ENCODE measurements around the gene PPP1R17.

The PPP1R17 gene

DNA sequence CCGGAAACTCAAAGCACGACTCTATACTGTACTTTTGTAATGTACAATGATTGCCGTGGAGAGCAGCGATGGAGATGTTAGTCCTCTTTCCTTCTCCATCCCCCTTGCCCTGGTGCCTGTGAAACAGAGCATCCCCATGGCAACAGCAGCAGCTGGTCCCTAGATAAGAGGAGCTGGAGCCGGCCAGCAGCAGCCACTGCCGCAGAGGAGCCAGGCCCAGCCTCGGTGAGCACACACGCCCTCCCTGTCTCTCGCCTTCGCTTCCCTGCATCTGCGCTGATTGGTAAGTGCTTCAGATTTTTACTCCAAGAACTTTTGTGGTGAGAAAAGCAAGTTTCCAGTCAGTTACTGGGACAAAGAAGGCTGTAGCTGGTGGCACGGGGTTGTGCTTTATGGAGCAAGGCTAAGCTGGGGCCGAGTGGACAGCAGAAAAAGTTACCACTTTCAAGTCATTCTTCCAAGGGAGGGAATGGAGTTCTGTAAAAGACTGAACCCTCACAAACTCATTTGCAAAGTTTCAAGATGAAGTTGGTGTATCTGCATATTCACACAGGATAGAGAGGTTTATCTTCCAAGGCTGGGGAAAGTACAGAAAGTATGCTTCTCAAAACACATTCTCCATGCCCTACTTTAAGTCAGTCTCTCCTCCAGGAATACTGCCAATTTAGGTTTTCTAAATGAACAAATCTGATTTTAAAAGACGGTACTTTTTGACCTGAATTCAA lies at the start of gene PPP1R17:
TSS of gene PPP1R17 (plus strand) at position 192 of the 725 bp plus-strand sequence. CDS start 5,227 bp downstream, outside the sequence.
- DNase-seq, result no peak

DNA sequence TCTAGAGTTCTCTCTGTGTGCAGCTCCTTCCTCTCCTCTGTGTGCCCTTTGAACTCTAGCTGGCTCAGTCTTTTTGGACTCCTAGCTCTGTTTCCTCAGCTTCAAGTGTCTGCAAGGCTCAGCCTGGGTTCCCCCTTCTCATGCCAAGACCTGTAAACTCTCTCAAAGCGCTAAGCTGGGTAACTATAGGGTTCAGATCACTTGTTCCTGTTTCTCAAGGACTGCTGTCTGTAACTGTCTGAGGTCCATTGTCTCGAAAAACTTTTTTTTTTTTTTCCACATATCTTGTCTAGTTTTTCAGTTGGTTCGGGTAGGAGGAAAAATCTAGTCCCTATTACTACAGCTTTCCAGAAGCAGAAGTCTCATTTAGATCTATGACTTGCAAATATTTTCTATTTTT lies 46.6 kb upstream of the PPP1R17 start:
- DNase-seq, result no peak

DNA sequence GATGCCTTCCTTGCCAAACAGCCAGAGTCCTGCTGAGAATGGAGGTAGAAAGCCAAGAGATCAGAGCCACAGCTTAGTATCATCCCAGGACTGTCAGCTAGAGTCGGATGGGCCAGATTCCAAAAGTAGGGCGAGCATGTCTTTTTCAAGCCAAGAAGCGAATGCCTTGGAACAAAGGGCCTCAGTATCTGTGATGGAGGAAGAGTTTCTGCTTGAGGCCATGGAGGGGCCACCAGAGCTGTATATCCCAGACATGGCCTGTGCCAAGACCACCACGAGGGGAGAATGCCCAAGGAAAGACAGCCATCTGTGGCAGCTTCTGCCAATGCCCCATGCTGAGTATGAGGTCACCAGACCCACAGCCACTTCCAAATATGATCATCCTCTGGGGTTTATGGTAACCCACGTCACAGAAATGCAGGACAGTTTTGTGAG lies 44.3 kb upstream of the PPP1R17 start:
- no peak for DNase-seq

GRCh38 chr7:31646942-31647341 lies 40.1 kb upstream of the PPP1R17 start:
- no peak for DNase-seq

DNA sequence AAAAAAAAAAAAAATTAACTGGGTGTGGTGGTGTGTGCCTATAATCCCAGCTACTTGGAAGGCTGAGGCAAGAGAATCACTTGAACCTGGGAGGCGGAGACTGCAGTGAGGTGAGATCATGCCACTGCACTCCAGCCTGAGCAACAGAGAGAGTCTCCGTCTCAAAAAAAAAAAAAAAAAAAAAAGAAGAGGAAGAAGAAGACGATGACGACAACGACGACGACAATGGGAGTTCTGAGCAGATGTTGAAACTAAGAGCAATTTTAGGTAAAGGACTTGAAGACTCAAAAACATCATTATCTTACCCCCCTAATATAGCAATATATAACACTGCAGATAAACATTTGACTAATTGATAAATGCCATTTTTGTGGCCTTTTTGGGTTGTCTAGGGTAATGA lies 39.5 kb upstream of the PPP1R17 start:
- DNase-seq, result no peak

- DNase-seq, result no peak
Observed at GRCh38 chr7:31648288-31648687, 38.7 kb upstream of the PPP1R17 start.

- no peak for DNase-seq
Observed at GRCh38 chr7:31648880-31649279, 38.1 kb upstream of the PPP1R17 start.

- DNase-seq, result no peak
Observed at GRCh38 chr7:31651234-31652062, 35.6 kb upstream of the PPP1R17 start.

DNA sequence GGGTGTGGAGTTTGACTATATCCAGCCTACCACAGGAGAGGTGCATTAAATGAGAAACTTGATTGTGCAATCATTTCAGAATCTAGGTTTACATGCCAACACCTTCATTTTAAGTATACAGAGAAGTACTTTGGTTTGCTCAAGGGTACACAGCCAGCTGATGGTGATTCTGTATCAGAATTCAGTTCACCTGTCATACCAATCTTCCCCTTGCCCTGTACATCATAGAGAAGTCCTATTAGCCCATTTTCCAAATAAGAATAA lies 35.0 kb upstream of the PPP1R17 start:
- DNase-seq, result no peak

GRCh38 chr7:31663072-31663471 lies 23.9 kb upstream of the PPP1R17 start:
- DNase-seq, result no peak

GRCh38 chr7:31664890-31665289 lies 22.1 kb upstream of the PPP1R17 start:
- no peak for DNase-seq

DNA sequence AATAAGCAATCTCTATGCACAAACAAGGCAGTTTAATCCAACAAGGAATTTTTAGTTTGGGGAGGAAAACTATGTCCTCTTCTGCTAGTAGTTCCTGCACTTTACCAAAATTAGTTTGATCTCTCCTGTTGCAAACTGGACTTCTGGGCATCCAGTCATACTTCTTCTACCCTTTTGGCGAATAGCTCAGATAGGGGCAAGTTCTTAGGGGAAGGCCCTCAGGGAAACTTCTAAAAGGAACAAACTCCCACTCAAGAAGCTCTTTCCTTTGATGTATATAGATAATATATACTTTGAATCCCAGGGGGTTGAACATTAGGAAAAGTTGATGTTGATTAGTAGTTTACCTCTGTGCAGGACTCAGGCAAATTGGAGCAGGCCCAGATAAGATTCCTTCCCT lies 21.5 kb upstream of the PPP1R17 start:
- no peak for DNase-seq

DNA sequence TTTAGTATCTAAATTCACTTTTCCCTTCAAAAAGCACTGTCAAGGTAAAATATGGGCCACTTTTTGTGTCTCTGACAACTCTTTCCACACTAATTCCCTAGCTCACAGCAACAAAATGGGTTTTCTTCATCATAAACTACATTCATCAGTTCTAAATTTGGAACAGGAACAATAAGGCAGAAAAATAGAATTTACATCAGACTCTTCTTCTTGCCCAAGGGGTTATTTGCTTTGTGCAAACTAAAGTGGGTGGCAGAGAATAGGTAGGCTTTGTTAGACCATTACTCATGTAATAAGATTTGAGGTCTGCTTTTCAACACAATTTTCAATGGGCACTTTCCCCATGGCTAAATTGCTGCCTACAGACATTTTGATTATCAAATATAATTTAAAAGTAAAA lies 17.6 kb upstream of the PPP1R17 start:
- no peak for DNase-seq

GRCh38 chr7:31679574-31680305 lies 7.3 kb upstream of the PPP1R17 start:
- no peak for DNase-seq

DNA sequence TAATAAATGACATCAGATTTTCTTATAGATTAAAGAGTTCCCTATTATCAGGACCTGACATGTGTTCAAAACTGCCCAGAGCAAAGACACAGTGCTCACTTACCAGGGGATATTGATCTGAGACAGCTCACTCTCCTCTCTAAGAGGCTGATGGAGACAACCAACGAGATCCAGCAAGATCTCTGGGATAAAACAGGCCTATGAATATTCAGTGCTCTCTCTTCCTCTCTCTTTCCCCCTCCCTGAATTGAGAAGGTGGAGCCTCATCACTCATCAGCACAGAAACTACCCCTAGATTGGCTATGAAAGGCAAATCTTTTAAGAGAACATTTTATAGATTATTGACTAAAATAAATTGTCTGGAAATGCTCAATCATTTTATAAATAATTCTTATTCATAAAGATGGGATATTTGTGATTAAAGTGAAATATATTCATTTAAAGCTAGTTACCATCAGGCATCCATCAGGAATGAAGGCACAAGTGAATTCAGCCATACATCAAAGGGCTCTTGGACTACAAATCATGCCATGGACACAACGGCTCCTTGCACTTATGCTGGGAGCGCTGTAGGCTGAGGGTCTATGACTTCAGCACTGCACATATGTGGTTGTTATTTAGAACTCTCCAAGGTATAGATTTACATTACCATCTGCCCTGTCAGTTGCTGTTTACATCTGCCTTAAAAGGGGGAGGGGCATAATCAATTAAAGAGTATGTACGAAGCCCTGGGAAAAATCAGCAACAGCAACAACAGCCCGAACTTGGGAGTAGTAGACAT lies 3.4 kb upstream of the PPP1R17 start:
- DNase-seq, result no peak

DNA sequence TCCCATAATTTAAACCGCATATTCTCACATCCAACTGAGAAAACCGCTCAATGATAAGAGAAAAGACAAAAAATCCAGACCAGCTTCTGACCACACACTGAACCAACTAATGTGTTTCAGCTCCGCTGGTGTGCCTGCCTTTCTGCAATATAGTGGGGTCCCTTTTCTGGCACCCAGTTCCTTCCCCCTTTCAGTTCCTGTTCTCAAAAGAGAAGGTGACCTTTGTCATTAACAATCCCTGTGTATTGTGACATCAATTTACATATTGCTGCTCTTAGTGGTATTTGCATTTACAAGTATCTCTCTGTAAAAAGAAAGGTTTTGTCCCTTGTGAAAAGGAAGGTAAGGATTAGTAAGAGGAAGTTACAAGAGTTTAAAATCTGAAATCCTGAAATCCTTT lies 1.4 kb downstream of the PPP1R17 start:
- no peak for DNase-seq

GRCh38 chr7:31688996-31689395 lies 2.0 kb downstream of the PPP1R17 start:
- DNase-seq, result no peak

GRCh38 chr7:31690935-31691334 lies 3.9 kb downstream of the PPP1R17 start:
- no peak for DNase-seq

- DNase-seq, result no peak
Observed at GRCh38 chr7:31692451-31692850, 5.4 kb downstream of the PPP1R17 start.

GRCh38 chr7:31692871-31693270 lies 5.9 kb downstream of the PPP1R17 start:
- DNase-seq, result no peak

DNA sequence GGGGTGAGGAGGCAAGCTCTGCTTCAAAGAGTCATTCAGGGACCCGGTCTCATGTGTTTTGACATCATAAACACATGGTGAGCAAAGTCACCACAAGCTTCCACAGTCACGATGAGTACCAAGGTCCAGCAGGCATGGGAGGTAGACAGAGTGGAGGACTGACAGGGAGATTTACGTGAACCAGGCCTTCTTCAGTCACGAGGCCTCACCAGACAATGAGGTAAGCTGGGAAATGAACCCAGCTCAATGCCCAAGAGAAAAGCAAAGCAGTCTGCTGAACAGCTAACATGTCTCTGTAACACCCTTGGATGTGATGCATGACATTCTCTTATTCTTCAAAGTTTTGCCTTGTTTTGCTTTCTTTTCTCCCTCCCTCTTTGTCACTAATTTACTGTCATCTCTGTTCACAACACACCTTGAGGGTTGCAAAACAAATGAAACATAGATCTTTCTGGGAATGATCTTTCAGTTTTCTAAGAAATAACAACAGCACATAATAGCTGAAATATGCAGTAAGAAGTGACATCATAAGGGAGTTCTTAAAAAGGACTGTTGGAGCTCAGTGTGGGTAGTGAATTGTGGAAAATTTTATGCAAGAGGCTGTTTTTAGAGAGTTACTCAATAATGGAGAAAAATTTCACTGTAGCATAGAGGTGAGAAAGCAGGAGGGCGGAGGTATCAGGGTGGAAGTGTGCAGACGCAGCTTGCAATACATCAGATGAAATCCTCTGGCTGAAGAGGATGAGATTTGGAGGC lies 9.0 kb downstream of the PPP1R17 start:
- DNase-seq, result no peak

GRCh38 chr7:31699050-31699449 lies 12.0 kb downstream of the PPP1R17 start:
- no peak for DNase-seq
